ENCODE measurements around the gene VMP1. TPM values are rescaled to one million over a fixed set of nuclear protein-coding genes. Genes with fewer than 3 reads are reported as not detected.

VMP1 gene
- total and polyA plus RNA-seq, 2 of the 13 experiments (the other 11 are each of a cell fraction or from before 2014, with no cell fraction given) = 186 to 271 TPM

DNA sequence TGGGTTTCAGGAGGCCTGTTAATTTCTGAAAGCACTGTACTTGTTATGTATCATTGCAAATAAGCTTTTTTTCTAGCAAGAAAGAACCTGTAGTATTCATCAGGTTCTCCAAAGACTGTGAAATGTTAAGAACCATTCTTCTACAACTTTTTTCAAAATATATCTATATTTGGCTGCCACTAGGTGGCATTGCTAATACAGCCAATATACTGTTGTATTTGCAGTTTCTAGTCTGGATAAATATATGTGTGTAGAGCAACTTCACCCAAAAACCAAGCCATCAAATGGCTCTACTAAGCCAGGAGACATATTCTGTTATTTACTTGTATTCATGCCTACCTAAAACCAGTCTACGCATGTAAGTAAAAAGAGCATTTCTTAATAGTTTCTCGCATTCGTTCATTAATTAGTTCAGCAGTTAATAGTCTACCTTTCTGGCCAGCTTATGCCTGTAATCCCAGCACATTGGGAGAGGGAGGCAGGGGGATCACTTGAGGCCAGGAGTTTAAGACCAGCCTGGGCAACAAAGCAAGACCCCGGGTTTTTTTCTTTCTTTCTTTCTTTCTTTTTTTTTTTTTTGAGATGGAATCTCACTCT, 39.5 kb downstream of the VMP1 start (continued):
- TF ChIP-seq, protein P1, sequence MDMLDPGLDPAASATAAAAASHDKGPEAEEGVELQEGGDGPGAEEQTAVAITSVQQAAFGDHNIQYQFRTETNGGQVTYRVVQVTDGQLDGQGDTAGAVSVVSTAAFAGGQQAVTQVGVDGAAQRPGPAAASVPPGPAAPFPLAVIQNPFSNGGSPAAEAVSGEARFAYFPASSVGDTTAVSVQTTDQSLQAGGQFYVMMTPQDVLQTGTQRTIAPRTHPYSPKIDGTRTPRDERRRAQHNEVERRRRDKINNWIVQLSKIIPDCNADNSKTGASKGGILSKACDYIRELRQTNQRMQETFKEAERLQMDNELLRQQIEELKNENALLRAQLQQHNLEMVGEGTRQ (IDR thresholded peaks at IDR 0.05; ENCODE audit: low read depth, low read length) = no peak
- TF ChIP-seq, protein P1 (CRISPR knock-in tag; IDR thresholded peaks at IDR 0.05; ENCODE audit: borderline replicate concordance) = no peak
- TF ChIP-seq, protein P2, sequence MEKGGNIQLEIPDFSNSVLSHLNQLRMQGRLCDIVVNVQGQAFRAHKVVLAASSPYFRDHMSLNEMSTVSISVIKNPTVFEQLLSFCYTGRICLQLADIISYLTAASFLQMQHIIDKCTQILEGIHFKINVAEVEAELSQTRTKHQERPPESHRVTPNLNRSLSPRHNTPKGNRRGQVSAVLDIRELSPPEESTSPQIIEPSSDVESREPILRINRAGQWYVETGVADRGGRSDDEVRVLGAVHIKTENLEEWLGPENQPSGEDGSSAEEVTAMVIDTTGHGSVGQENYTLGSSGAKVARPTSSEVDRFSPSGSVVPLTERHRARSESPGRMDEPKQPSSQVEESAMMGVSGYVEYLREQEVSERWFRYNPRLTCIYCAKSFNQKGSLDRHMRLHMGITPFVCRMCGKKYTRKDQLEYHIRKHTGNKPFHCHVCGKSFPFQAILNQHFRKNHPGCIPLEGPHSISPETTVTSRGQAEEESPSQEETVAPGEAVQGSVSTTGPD (CRISPR knock-in tag; IDR thresholded peaks at IDR 0.05) = no peak
- no peak for TF ChIP-seq ATF7-NPFF (CRISPR knock-in tag; IDR thresholded peaks at IDR 0.05; ENCODE audit: low read depth)
- TF ChIP-seq, protein P3, sequence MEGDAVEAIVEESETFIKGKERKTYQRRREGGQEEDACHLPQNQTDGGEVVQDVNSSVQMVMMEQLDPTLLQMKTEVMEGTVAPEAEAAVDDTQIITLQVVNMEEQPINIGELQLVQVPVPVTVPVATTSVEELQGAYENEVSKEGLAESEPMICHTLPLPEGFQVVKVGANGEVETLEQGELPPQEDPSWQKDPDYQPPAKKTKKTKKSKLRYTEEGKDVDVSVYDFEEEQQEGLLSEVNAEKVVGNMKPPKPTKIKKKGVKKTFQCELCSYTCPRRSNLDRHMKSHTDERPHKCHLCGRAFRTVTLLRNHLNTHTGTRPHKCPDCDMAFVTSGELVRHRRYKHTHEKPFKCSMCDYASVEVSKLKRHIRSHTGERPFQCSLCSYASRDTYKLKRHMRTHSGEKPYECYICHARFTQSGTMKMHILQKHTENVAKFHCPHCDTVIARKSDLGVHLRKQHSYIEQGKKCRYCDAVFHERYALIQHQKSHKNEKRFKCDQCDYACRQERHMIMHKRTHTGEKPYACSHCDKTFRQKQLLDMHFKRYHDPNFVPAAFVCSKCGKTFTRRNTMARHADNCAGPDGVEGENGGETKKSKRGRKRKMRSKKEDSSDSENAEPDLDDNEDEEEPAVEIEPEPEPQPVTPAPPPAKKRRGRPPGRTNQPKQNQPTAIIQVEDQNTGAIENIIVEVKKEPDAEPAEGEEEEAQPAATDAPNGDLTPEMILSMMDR (CRISPR knock-in tag; IDR thresholded peaks at IDR 0.05) = peak; percentile 71
- TF ChIP-seq, protein P4, sequence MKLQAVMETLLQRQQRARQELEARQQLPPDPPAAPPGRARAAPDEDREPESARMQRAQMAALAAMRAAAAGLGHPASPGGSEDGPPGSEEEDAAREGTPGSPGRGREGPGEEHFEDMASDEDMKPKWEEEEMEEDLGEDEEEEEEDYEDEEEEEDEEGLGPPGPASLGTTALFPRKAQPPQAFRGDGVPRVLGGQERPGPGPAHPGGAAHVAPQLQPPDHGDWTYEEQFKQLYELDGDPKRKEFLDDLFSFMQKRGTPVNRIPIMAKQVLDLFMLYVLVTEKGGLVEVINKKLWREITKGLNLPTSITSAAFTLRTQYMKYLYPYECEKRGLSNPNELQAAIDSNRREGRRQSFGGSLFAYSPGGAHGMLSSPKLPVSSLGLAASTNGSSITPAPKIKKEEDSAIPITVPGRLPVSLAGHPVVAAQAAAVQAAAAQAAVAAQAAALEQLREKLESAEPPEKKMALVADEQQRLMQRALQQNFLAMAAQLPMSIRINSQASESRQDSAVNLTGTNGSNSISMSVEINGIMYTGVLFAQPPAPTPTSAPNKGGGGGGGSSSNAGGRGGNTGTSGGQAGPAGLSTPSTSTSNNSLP (IDR thresholded peaks at IDR 0.05; ENCODE audit: low read depth, low read length) = peak; percentile 69
- TF ChIP-seq NFATC3 (CRISPR knock-in tag; IDR thresholded peaks at IDR 0.05) = no peak
- TF ChIP-seq, protein P5, sequence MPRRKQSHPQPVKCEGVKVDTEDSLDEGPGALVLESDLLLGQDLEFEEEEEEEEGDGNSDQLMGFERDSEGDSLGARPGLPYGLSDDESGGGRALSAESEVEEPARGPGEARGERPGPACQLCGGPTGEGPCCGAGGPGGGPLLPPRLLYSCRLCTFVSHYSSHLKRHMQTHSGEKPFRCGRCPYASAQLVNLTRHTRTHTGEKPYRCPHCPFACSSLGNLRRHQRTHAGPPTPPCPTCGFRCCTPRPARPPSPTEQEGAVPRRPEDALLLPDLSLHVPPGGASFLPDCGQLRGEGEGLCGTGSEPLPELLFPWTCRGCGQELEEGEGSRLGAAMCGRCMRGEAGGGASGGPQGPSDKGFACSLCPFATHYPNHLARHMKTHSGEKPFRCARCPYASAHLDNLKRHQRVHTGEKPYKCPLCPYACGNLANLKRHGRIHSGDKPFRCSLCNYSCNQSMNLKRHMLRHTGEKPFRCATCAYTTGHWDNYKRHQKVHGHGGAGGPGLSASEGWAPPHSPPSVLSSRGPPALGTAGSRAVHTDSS (CRISPR knock-in tag; conservative IDR thresholded peaks at IDR 0.05) = no peak
- TF ChIP-seq, protein P6, sequence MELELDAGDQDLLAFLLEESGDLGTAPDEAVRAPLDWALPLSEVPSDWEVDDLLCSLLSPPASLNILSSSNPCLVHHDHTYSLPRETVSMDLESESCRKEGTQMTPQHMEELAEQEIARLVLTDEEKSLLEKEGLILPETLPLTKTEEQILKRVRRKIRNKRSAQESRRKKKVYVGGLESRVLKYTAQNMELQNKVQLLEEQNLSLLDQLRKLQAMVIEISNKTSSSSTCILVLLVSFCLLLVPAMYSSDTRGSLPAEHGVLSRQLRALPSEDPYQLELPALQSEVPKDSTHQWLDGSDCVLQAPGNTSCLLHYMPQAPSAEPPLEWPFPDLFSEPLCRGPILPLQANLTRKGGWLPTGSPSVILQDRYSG (CRISPR knock-in tag; IDR thresholded peaks at IDR 0.05) = no peak
- TF ChIP-seq MAFK (conservative IDR thresholded peaks at IDR 0.05 in 1 of 2, IDR thresholded peaks at IDR 0.05 in 1 of 2; ENCODE audit: low read length in 2 of 2) = peak; percentile 6 to 42; a peak in 1 of 4 replicates
- TF ChIP-seq CAMTA2 (CRISPR knock-in tag; IDR thresholded peaks at IDR 0.05; ENCODE audit: borderline replicate concordance) = no peak
- 0 out of 2 replicates have a peak, but pooled peaks have one; percentile 14 for TF ChIP-seq CEBPG (CRISPR knock-in tag; IDR thresholded peaks at IDR 0.05)
- peak; percentile 34; the same call in 1 of the 2 replicates for TF ChIP-seq RAD21 (CRISPR knock-in tag; IDR thresholded peaks at IDR 0.05)
- TF ChIP-seq ZNF761 (CRISPR knock-in tag; conservative IDR thresholded peaks at IDR 0.05) = no peak
- TF ChIP-seq MIXL1 (CRISPR knock-in tag; IDR thresholded peaks at IDR 0.05) = 0 out of 2 replicates have a peak, but pooled peaks have one; percentile 49
- TF ChIP-seq MAFF (IDR thresholded peaks at IDR 0.05; ENCODE audit: low read depth, low read length) = peak; percentile 44; the same call in 1 of the 2 replicates
- TF ChIP-seq CEBPB (IDR thresholded peaks at IDR 0.05; ENCODE audit: borderline replicate concordance, low read depth, low read length) = no peak
- TF ChIP-seq TBX3 (IDR thresholded peaks at IDR 0.05; ENCODE audit: borderline replicate concordance) = no peak
